H1 (cell line): ENCODE results near the gene CCDC178. TPM values are rescaled to one million over a fixed set of nuclear protein-coding genes. Genes with fewer than 3 reads are reported as not detected.

Experiments used
- CBX8 ChIP-seq: fragments of 300-800, 300-1000 bp; sonication (generic); IDR thresholded peaks from 2 replicates; pipeline ENCODE4 v1.7.1; 2016; ENCODE audit warnings: low read depth, low read length, borderline replicate concordance
- CEBPB ChIP-seq: IDR thresholded peaks from 2 replicates; pipeline ENCODE4 v1.6.1; 2012; ENCODE audit warnings: low read depth, low read length
- NRF1 ChIP-seq: IDR thresholded peaks from 2 replicates; pipeline ENCODE4 v1.6.1; 2011; ENCODE audit warnings: mild to moderate bottlenecking, low read depth, low read length, improper control_type of control experiment
- polyA plus RNA-seq, 7 experiments: library from polyadenylated mRNA; depleted of rRNA in 3 of 7; stranded (reverse) in 5 of 7; unstranded in 2 of 7; fragments of >200 nt in 5 of 7; fragments of 200-250 nt in 2 of 7; gene quantifications; 1 replicate in 5 of 7; 2 replicates in 1 of 7; 4 replicates in 1 of 7; pipeline versions ENCODE4 v1.2.1 to v1.2.3, GENCODE V29; 2011 to 2013; ENCODE audit warnings: missing spikeins in 2 of 7, mixed read lengths in 2 of 7
- total RNA-seq: library from RNA; stranded (reverse); fragmentation: NEBNext Ultra II Directional; extraction: Animal tissue kit (Norgen Biotek cat#: 25700); gene quantifications from 2 replicates; pipeline ENCODE4 v1.2.1, GENCODE V29; 2021
- TF ChIP-seq, protein P1 (sequence below): IDR thresholded peaks from 2 replicates; pipeline ENCODE4 v1.6.1; 2011; ENCODE audit warnings: low read length, improper control_type of control experiment

Gene CCDC178
- total and polyA plus RNA-seq, 2 of the 8 experiments (the other 6 are each of a cell fraction or from before 2014, with no cell fraction given) = not detected

- TF ChIP-seq CBX8 (no peak), CEBPB (no peak), NRF1 (no peak)
- TF ChIP-seq, protein P1, sequence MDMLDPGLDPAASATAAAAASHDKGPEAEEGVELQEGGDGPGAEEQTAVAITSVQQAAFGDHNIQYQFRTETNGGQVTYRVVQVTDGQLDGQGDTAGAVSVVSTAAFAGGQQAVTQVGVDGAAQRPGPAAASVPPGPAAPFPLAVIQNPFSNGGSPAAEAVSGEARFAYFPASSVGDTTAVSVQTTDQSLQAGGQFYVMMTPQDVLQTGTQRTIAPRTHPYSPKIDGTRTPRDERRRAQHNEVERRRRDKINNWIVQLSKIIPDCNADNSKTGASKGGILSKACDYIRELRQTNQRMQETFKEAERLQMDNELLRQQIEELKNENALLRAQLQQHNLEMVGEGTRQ = no peak
Measured at GRCh38 chr18:33097126-33097525, 343.4 kb downstream of the CCDC178 start (continued).
